Fibroblast of skin of right quadriceps (primary cell): Measurements from ENCODE around the gene HDDC2.
A peak's percentile ranks its signal among the peaks of the same experiment; 100 is the strongest.
"Not testable (repeated sequence)": the region's sequence is repeated elsewhere in the genome, so short reads cannot be mapped to it uniquely, and the experiment has no call there.

Experiments
- DNase-seq: peaks from one replicate; pipeline ENCODE4 v3.0.0-alpha.2; 2013

Gene HDDC2

GRCh38 chr6:125306756-125307149 lies 5.0 kb upstream of the HDDC2 start:
- no peak for DNase-seq

GRCh38 chr6:125304970-125305660 lies 3.3 kb upstream of the HDDC2 start:
- no peak for DNase-seq

- no peak for DNase-seq
Observed at GRCh38 chr6:125303512-125303854, 1.7 kb upstream of the HDDC2 start.

- peak; percentile 68 for DNase-seq
Observed at GRCh38 chr6:125302840-125303511, 1.2 kb upstream of the HDDC2 start.

- DNase-seq, result peak; percentile 59
Observed at GRCh38 chr6:125300992-125301434, 754 bp downstream of the HDDC2 start.

- DNase-seq, result no peak
Observed at GRCh38 chr6:125299257-125299656, 2.5 kb downstream of the HDDC2 start.

- DNase-seq, result no peak
Observed at GRCh38 chr6:125296471-125296870, 5.3 kb downstream of the HDDC2 start.

GRCh38 chr6:125294925-125295324 lies 6.8 kb downstream of the HDDC2 start:
- no peak for DNase-seq

GRCh38 chr6:125294036-125294435 lies 7.7 kb downstream of the HDDC2 start:
- no peak for DNase-seq

- no peak for DNase-seq
Observed at GRCh38 chr6:125293587-125293986, 8.2 kb downstream of the HDDC2 start.

GRCh38 chr6:125287718-125288117 lies 14.0 kb downstream of the HDDC2 start:
- DNase-seq, result no peak

- DNase-seq, result no peak
Observed at GRCh38 chr6:125285936-125286335, 15.8 kb downstream of the HDDC2 start.

- no peak for DNase-seq
Observed at GRCh38 chr6:125285353-125285752, 16.4 kb downstream of the HDDC2 start.

- DNase-seq, result not testable (repeated sequence)
Observed at GRCh38 chr6:125282470-125282869, 19.3 kb downstream of the HDDC2 start.

GRCh38 chr6:125280370-125281035 lies 21.3 kb downstream of the HDDC2 start:
- DNase-seq, result not testable (repeated sequence)

GRCh38 chr6:125279961-125280360 lies 21.8 kb downstream of the HDDC2 start:
- DNase-seq, result no peak

GRCh38 chr6:125277838-125278237 lies 23.9 kb downstream of the HDDC2 start:
- no peak for DNase-seq

- no peak for DNase-seq
Observed at GRCh38 chr6:125275779-125276178, 26.0 kb downstream of the HDDC2 start.

- no peak for DNase-seq
Observed at GRCh38 chr6:125274935-125275334, 26.8 kb downstream of the HDDC2 start.

GRCh38 chr6:125273965-125274364 lies 27.8 kb downstream of the HDDC2 start:
- peak; percentile 11 for DNase-seq

- DNase-seq, result no peak
Observed at GRCh38 chr6:125273251-125273650, 28.5 kb downstream of the HDDC2 start.

- no peak for DNase-seq
Observed at GRCh38 chr6:125271486-125272159, 30.1 kb downstream of the HDDC2 start.

- no peak for DNase-seq
Observed at GRCh38 chr6:125270380-125270779, 31.4 kb downstream of the HDDC2 start.
